Breast epithelium (tissue), 4 donors: ENCODE measurements around the gene WARS2. TPM values are rescaled to one million over a fixed set of nuclear protein-coding genes. Genes with fewer than 3 reads are reported as not detected.

ENCODE experiments used
- DNase-seq, 2 donors: peaks; one replicate each; pipeline ENCODE4 v3.0.0-alpha.2; 2019; ENCODE audit warnings: low spot score in 2 of 2
- H3K27ac ChIP-seq, 2 donors: fragments of 200-600 bp; sonication (generic) in 1 of 2; one replicate each; pipeline ENCODE4 v1.5.1; 2016 to 2019; ENCODE audit warnings: mild to moderate bottlenecking in 1 of 2
- H3K27me3 ChIP-seq, 2 donors: fragments of 200-600 bp; sonication (generic) in 1 of 2; one replicate each; pipeline versions ENCODE4 v1.5.1 to v1.6.0; 2017 to 2019; ENCODE audit warnings: control low read depth in 1 of 2, mild to moderate bottlenecking in 1 of 2
- H3K36me3 ChIP-seq: fragments of 200-600 bp; one replicate; pipeline ENCODE4 v1.5.1; 2019
- H3K4me1 ChIP-seq, 2 donors: fragments of 200-600 bp; sonication (generic); one replicate each; pipeline ENCODE4 v1.5.1; 2016 to 2019; ENCODE audit warnings: control low read depth in 1 of 2
- H3K4me3 ChIP-seq, 3 donors: fragments of 200-600 bp; sonication (generic); 1 replicate in 2 of 3; 2 replicates in 1 of 3; pipeline ENCODE4 v1.5.1; 2016 to 2019; ENCODE audit warnings: mild to moderate bottlenecking in 3 of 3, moderate library complexity in 2 of 3
- H3K9me3 ChIP-seq, 2 donors: fragments of 200-600 bp; sonication (generic) in 1 of 2; one replicate each; pipeline ENCODE4 v1.5.1; 2016 to 2019; ENCODE audit warnings: control low read depth in 1 of 2
- POLR2A ChIP-seq: fragments of 450-650 bp; IDR thresholded peaks from one replicate; pipeline ENCODE4 v1.6.1; 2016; ENCODE audit warnings: antibody characterized with exemption, mild to moderate bottlenecking, moderate library complexity
- POLR2AphosphoS5 ChIP-seq, 3 donors: sonication (generic); formaldehyde crosslinking; IDR thresholded peaks; one replicate each; pipeline ENCODE4 v1.6.1; 2017; ENCODE audit warnings: antibody characterized with exemption in 3 of 3
- intact Hi-C: fragments of 100-400 bp; cut with DNase I; formaldehyde crosslinking; loops from one replicate; pipeline ENCODE4 v1.15.1; 2023; ENCODE audit warnings: low total_unique reads
- total RNA-seq, 3 donors: library from RNA; depleted of rRNA; stranded (reverse); fragments of >200 nt; gene quantifications; one replicate each; pipeline ENCODE4 v1.1.0, GENCODE V29; 2016
- TF ChIP-seq, protein P1 (sequence below), 3 donors: fragments of 450-650 bp; IDR thresholded peaks; one replicate each; pipeline ENCODE4 v1.5.1; 2016 to 2017; ENCODE audit warnings: antibody characterized with exemption in 3 of 3, mild to moderate bottlenecking in 3 of 3, moderate library complexity in 3 of 3

The WARS2 gene
- total RNA-seq, 3 donors from 2014 or later: 21.1 to 26.2 (median 23.3) TPM

GRCh38 chr1:119139857-119140176, 636 bp downstream of the WARS2 start:
- Histone ChIP-seq H3K4me1 (peaks cover 0 to 14% of the 10 kb centered on the region in 2 donors), H3K36me3 (no peaks in the 10 kb centered on the region), H3K4me3 (peak overlapping the region; percentile 48 to 72 (median 70)), H3K27ac (peak overlapping the region; percentile 97 to 99), H3K27me3 (no peaks in the 10 kb centered on the region), H3K9me3 (no peaks in the 10 kb centered on the region)
- no peak for DNase-seq
- TF ChIP-seq, protein P1, sequence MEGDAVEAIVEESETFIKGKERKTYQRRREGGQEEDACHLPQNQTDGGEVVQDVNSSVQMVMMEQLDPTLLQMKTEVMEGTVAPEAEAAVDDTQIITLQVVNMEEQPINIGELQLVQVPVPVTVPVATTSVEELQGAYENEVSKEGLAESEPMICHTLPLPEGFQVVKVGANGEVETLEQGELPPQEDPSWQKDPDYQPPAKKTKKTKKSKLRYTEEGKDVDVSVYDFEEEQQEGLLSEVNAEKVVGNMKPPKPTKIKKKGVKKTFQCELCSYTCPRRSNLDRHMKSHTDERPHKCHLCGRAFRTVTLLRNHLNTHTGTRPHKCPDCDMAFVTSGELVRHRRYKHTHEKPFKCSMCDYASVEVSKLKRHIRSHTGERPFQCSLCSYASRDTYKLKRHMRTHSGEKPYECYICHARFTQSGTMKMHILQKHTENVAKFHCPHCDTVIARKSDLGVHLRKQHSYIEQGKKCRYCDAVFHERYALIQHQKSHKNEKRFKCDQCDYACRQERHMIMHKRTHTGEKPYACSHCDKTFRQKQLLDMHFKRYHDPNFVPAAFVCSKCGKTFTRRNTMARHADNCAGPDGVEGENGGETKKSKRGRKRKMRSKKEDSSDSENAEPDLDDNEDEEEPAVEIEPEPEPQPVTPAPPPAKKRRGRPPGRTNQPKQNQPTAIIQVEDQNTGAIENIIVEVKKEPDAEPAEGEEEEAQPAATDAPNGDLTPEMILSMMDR (IDR thresholded peaks at IDR 0.05): no peak
- no peak for TF ChIP-seq POLR2AphosphoS5 (IDR thresholded peaks at IDR 0.05)
- no peak for TF ChIP-seq POLR2A
- intact Hi-C loops: no loop called here

GRCh38 chr1:119139403-119139802, 1.1 kb downstream of the WARS2 start:
- Histone ChIP-seq H3K27ac (peak overlapping the region; percentile 97 to 99), H3K27me3 (no peaks in the 10 kb centered on the region), H3K36me3 (no peaks in the 10 kb centered on the region), H3K4me3 (peak overlapping the region; percentile 48 to 72 (median 70)), H3K9me3 (no peaks in the 10 kb centered on the region), H3K4me1 (peaks cover 0 to 14% of the 10 kb centered on the region in 2 donors)
- DNase-seq: no peak
- TF ChIP-seq POLR2A (no peak), POLR2AphosphoS5 (IDR thresholded peaks at IDR 0.05) (no peak)
- TF ChIP-seq, protein P1 (IDR thresholded peaks at IDR 0.05): no peak
- intact Hi-C loops: no loop called here

GRCh38 chr1:119136401-119136800, 4.1 kb downstream of the WARS2 start:
- no peaks in the 10 kb centered on the region for H3K27me3 ChIP-seq
- peaks cover 0 to 4% of the 10 kb centered on the region in 2 donors for H3K4me1 ChIP-seq
- intact Hi-C loops: no loop called here
- DNase-seq: no peak
- no peaks in the 10 kb centered on the region for H3K9me3 ChIP-seq
- H3K4me3 ChIP-seq: no peak overlapping the region
- TF ChIP-seq POLR2A (no peak), POLR2AphosphoS5 (IDR thresholded peaks at IDR 0.05) (no peak)
- TF ChIP-seq, protein P1 (IDR thresholded peaks at IDR 0.05): no peak
- H3K27ac ChIP-seq: no peak overlapping the region
- H3K36me3 ChIP-seq: no peaks in the 10 kb centered on the region

DNA sequence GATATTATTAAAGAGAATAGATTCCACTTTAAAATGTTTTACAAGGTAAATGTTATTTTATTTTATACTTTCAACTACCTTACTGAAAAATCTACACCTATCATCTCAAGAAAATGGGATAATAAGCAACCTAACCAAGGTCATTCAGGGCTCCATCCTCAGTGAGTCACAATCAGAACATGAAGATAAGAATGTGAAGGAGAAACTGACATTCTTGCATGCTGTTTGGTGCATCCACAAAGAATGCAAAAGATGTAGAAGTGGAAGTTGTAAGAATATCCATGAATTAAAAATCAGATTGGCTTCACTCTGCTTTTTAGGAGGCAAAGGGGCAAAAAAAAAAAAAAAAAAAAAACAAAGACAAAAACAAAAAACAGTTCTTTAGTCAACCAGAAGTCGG, 6.5 kb downstream of the WARS2 start:
- no peaks in the 10 kb centered on the region for H3K36me3 ChIP-seq
- TF ChIP-seq POLR2AphosphoS5 (IDR thresholded peaks at IDR 0.05) (no peak), POLR2A (no peak)
- TF ChIP-seq, protein P1 (IDR thresholded peaks at IDR 0.05): no peak
- intact Hi-C loops: no loop called here
- H3K9me3 ChIP-seq: no peaks in the 10 kb centered on the region
- no peak for DNase-seq
- H3K4me1 ChIP-seq: no peaks in the 10 kb centered on the region
- no peaks in the 10 kb centered on the region for H3K27me3 ChIP-seq
- H3K4me3 ChIP-seq: no peak overlapping the region
- H3K27ac ChIP-seq: no peak overlapping the region

GRCh38 chr1:119132179-119132578, 8.3 kb downstream of the WARS2 start:
- H3K27ac ChIP-seq: no peak overlapping the region
- intact Hi-C loops: no loop called here

More at GRCh38 chr1:119132179-119132578, 8.3 kb downstream of the WARS2 start:
- Histone ChIP-seq H3K9me3 (no peaks in the 10 kb centered on the region), H3K36me3 (no peaks in the 10 kb centered on the region), H3K4me1 (no peaks in the 10 kb centered on the region), H3K27me3 (no peaks in the 10 kb centered on the region), H3K4me3 (no peak overlapping the region)
- no peak for DNase-seq
- TF ChIP-seq, protein P1 (IDR thresholded peaks at IDR 0.05): no peak
- no peak for TF ChIP-seq POLR2AphosphoS5 (IDR thresholded peaks at IDR 0.05)
- TF ChIP-seq POLR2A: no peak
